GM12878 (cell line): ENCODE results near the gene SNTN. TPM values are rescaled to one million over a fixed set of nuclear protein-coding genes. Genes with fewer than 3 reads are reported as not detected.

Experiments
- ATAC-seq: fragments of 200-7000 bp; cut with Tn5 transposase; 3 replicates; pipeline ENCODE4 v1.9.1; 2020; ENCODE audit warnings: mild to moderate bottlenecking, moderate library complexity
- BruUV-seq: library from RNA; stranded (reverse); fragments of 400-500 nt; replicated peaks from 2 replicates; lab custom pipeline; 2021; lab: Mats Ljungman, UMichigan
- CTCF ChIA-PET: fragments of 300-600 bp; sonication (Branson Sonifier 250); formaldehyde crosslinking; extraction: SDS; loops from one replicate; lab custom pipeline; 2021; ENCODE audit warnings: inconsistent platforms; lab: Yijun Ruan, JAX
- POLR2A ChIA-PET: fragments of 350-600 bp; formaldehyde crosslinking; extraction: SDS; loops from one replicate; lab custom pipeline; 2021; ENCODE audit warnings: inconsistent platforms; lab: Charles Lee
- RAD21 ChIA-PET: fragments of 300-600 bp; sonication (Branson Sonifier 250); formaldehyde crosslinking; loops from one replicate; lab custom pipeline; 2023; ENCODE audit warnings: antibody characterized with exemption; ENCODE audit not compliant: unreplicated experiment; lab: Charles Lee
- SMC1A ChIA-PET: fragments of 300-600 bp; sonication (Branson Sonifier 250); formaldehyde crosslinking; loops from one replicate; lab custom pipeline; 2023; ENCODE audit not compliant: unreplicated experiment, uncharacterized antibody; lab: Charles Lee
- DNase-seq: peaks from one replicate; pipeline ENCODE4 v3.0.0-alpha.2; 2011; ENCODE audit warnings: low read depth, low spot score
- FAIRE-seq: peaks from 3 replicates; lab custom pipeline; 2011; peaks lifted over from hg19 to GRCh38; lab: Jason Lieb, UNC
- H2AFZ ChIP-seq: 2 replicates; pipeline ENCODE4 v1.6.0; 2011; ENCODE audit warnings: low read depth, low read length, control low read depth; ENCODE audit not compliant: control insufficient read depth
- H3K27ac ChIP-seq: 2 replicates; pipeline ENCODE4 v1.5.1; 2011; ENCODE audit warnings: control low read depth; ENCODE audit not compliant: control insufficient read depth, insufficient read depth
- H3K27me3 ChIP-seq, 2 experiments: replicated peaks in 1 of 2; 2 replicates each; pipeline versions ENCODE4 v1.6.0 to v1.6.1; 2011; ENCODE audit warnings: low read length in 1 of 2; ENCODE audit not compliant: control insufficient read depth in 2 of 2, insufficient read depth in 2 of 2
- H3K36me3 ChIP-seq, 2 experiments: 2 replicates each; pipeline ENCODE4 v1.5.1; 2011; ENCODE audit warnings: low read length in 1 of 2; ENCODE audit not compliant: control insufficient read depth in 2 of 2, insufficient read depth in 2 of 2
- H3K4me1 ChIP-seq: 2 replicates; pipeline ENCODE4 v1.6.1; 2011; ENCODE audit warnings: mild to moderate bottlenecking, low read length, moderate library complexity, mixed read lengths; ENCODE audit not compliant: control insufficient read depth, insufficient read depth
- H3K4me2 ChIP-seq: 2 replicates; pipeline ENCODE4 v1.6.0; 2011; ENCODE audit warnings: control low read depth; ENCODE audit not compliant: control insufficient read depth, insufficient read depth
- H3K4me3 ChIP-seq: fragments of 200-600 bp; sonication (generic); 2 replicates; pipeline ENCODE4 v1.5.1; 2016
- H3K79me2 ChIP-seq: 2 replicates; pipeline ENCODE4 v1.6.0; 2011; ENCODE audit warnings: low read length; ENCODE audit not compliant: control insufficient read depth, insufficient read depth
- H3K9ac ChIP-seq: 2 replicates; pipeline ENCODE4 v1.8.0; 2011; ENCODE audit warnings: low read length, control low read depth, mixed read lengths; ENCODE audit not compliant: control insufficient read depth, insufficient read depth
- H3K9me3 ChIP-seq: replicated peaks from 3 replicates; pipeline ENCODE4 v1.5.1; 2011; ENCODE audit warnings: mild to moderate bottlenecking, low read length; ENCODE audit not compliant: control insufficient read depth, insufficient read depth
- H4K20me1 ChIP-seq: 2 replicates; pipeline ENCODE4 v1.6.0; 2011; ENCODE audit not compliant: control insufficient read depth, insufficient read depth
- ASH2L ChIP-seq: fragments of 300-600, 200-600 bp; sonication (generic); IDR thresholded peaks from 2 replicates; pipeline ENCODE4 v1.6.1; 2017; ENCODE audit warnings: low read depth, mild to moderate bottlenecking, borderline replicate concordance
- ATF7 ChIP-seq: fragments of 450-650 bp; IDR thresholded peaks from 2 replicates; pipeline ENCODE4 v1.6.1; 2016; ENCODE audit warnings: low read depth, mild to moderate bottlenecking
- NR2F1 ChIP-seq: fragments of 450-650 bp; conservative IDR thresholded peaks from 2 replicates; pipeline ENCODE4 v1.6.1; 2017; ENCODE audit warnings: mild to moderate bottlenecking
- PAX8 ChIP-seq: fragments of 450-650 bp; IDR thresholded peaks from 2 replicates; pipeline ENCODE4 v1.6.1; 2017; ENCODE audit warnings: mild to moderate bottlenecking, moderate library complexity
- POLR2AphosphoS2 ChIP-seq: IDR thresholded peaks from 2 replicates; pipeline ENCODE4 v1.6.1; 2011; ENCODE audit warnings: low read depth, mild to moderate bottlenecking, low read length, improper control_type of control experiment, moderate library complexity
- SMARCA5 ChIP-seq: fragments of 450-650 bp; IDR thresholded peaks from 2 replicates; pipeline ENCODE4 v1.6.1; 2017; ENCODE audit warnings: mild to moderate bottlenecking
- SREBF1 ChIP-seq: IDR thresholded peaks from 2 replicates; pipeline ENCODE4 v1.6.1; 2012; ENCODE audit warnings: mild to moderate bottlenecking, low read length
- STAT1 ChIP-seq: fragments of 450-650 bp; conservative IDR thresholded peaks from 2 replicates; pipeline ENCODE4 v1.6.1; 2014; ENCODE audit warnings: antibody characterized with exemption, mild to moderate bottlenecking
- WGBS: methylation state at CpG from one replicate; pipeline ENCODE4 v1.1.6; 2016; ENCODE audit warnings: low lambda C conversion rate; ENCODE audit not compliant: insufficient replicate concordance, insufficient coverage; ENCODE audit errors: missing lambda C conversion rate; 5-methylcytosine and 5-hydroxymethylcytosine counted together
- in situ Hi-C: fragments of 300-500 bp; cut with MboI; formaldehyde crosslinking; loops from 9 replicates; pipeline ENCODE4 v1.14.3; 2018; ENCODE audit warnings: mixed read lengths
- intact Hi-C: fragments of 100-400 bp; cut with micrococcal nuclease; formaldehyde crosslinking; loops from one replicate; pipeline ENCODE4 v1.14.2; 2022; ENCODE audit not compliant: unreplicated experiment
- polyA plus RNA-seq, 11 experiments: library from polyadenylated mRNA; depleted of rRNA in 4 of 11; unstranded in 6 of 11; stranded (reverse) in 5 of 11; fragments of >200 nt; fragmentation: Nextera tagmentation in 4 of 11; fragmentation: Illumina TruSeq in 1 of 11; extraction: Ambion mirVana in 4 of 11; extraction: Trizol in 1 of 11; gene quantifications; 1 replicate in 1 of 11; 2 replicates in 10 of 11; pipeline versions ENCODE4 v1.2.1 to v1.2.3, GENCODE V29; 2011 to 2016; ENCODE audit warnings: inconsistent platforms in 2 of 11, missing spikeins in 2 of 11, low read depth in 1 of 11
- total RNA-seq, 4 experiments: library from RNA; depleted of rRNA in 3 of 4; stranded (reverse); fragments of >200 nt in 3 of 4; fragmentation: Illumina TruSeq in 1 of 4; extraction: Trizol in 1 of 4; gene quantifications; 2 replicates each; pipeline versions ENCODE4 v1.2.1 to v1.2.3, GENCODE V29; 2013 to 2021
- TF ChIP-seq, protein P1 (sequence below): fragments of 450-650 bp; IDR thresholded peaks from 2 replicates; pipeline ENCODE4 v1.6.1; 2017; ENCODE audit warnings: low read depth, mild to moderate bottlenecking, moderate library complexity
- TF ChIP-seq, protein P2 (sequence below): fragments of 150-350 bp; IDR thresholded peaks from 2 replicates; pipeline ENCODE4 v1.6.1; 2014; ENCODE audit warnings: mild to moderate bottlenecking, low read depth, low read length

SNTN gene
- total and polyA plus RNA-seq, 10 of the 15 experiments (the other 5 are each of a cell fraction or from before 2014, with no cell fraction given) = not detected

DNA sequence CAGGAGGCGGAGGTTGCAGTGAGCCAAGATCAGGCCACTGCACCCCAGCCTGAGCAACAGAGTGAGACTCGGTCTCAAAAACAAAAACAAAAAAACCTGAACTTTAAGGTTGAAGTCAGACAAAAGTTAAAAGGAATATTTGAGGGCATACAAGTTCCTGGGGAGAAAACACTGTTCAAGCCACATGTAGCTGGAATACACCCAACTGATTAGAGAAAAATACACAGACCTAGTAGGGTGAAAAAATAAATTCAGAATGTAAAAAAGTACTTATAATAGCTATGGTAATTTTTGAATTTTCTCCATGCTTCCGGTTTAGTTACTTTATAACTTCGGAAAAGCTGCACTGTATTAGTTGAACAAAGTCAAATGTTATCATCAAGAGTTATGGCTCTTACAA, 42.6 kb upstream of the SNTN start:
- Histone ChIP-seq H3K4me3 (no peak overlapping the region), H3K9ac (no peak overlapping the region), H3K4me1 (no peaks in the 10 kb centered on the region), H3K79me2 (no peaks in the 10 kb centered on the region), H3K4me2 (no peak overlapping the region), H2AFZ (no peak overlapping the region), H3K9me3 (no peaks in the 10 kb centered on the region), H4K20me1 (no peaks in the 10 kb centered on the region), H3K27me3 (no peaks in the 10 kb centered on the region; a peak in 1 of 4 replicates), H3K36me3 (no peaks in the 10 kb centered on the region), H3K27ac (no peak overlapping the region)
- ChIA-PET POLR2A (no interaction called here), SMC1A (no interaction called here), RAD21 (no interaction called here), CTCF (no interaction called here)
- in situ Hi-C loops = no loop called here
- BruUV-seq = no TSS peak
- ATAC-seq = no peak
- TF ChIP-seq, protein P1, sequence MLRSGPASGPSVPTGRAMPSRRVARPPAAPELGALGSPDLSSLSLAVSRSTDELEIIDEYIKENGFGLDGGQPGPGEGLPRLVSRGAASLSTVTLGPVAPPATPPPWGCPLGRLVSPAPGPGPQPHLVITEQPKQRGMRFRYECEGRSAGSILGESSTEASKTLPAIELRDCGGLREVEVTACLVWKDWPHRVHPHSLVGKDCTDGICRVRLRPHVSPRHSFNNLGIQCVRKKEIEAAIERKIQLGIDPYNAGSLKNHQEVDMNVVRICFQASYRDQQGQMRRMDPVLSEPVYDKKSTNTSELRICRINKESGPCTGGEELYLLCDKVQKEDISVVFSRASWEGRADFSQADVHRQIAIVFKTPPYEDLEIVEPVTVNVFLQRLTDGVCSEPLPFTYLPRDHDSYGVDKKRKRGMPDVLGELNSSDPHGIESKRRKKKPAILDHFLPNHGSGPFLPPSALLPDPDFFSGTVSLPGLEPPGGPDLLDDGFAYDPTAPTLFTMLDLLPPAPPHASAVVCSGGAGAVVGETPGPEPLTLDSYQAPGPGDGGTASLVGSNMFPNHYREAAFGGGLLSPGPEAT = no peak
- TF ChIP-seq SMARCA5 = no peak
- no peak for TF ChIP-seq STAT1
- TF ChIP-seq NR2F1 = no peak
- TF ChIP-seq POLR2AphosphoS2 = no peak
- no peak for TF ChIP-seq PAX8
- no peak for TF ChIP-seq ASH2L
- TF ChIP-seq ATF7 = no peak
- no peak for TF ChIP-seq SREBF1
- TF ChIP-seq, protein P2, sequence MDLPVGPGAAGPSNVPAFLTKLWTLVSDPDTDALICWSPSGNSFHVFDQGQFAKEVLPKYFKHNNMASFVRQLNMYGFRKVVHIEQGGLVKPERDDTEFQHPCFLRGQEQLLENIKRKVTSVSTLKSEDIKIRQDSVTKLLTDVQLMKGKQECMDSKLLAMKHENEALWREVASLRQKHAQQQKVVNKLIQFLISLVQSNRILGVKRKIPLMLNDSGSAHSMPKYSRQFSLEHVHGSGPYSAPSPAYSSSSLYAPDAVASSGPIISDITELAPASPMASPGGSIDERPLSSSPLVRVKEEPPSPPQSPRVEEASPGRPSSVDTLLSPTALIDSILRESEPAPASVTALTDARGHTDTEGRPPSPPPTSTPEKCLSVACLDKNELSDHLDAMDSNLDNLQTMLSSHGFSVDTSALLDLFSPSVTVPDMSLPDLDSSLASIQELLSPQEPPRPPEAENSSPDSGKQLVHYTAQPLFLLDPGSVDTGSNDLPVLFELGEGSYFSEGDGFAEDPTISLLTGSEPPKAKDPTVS = no peak
- DNase-seq = no peak
- intact Hi-C loops = no loop called here
- WGBS = 70% methylated on average over 4 of the region's 4 CpGs
- FAIRE-seq = no peak
